Heart right ventricle (tissue), 16 donors: Measurements from ENCODE around the gene CD80. TPM values are rescaled to one million over a fixed set of nuclear protein-coding genes. Genes with fewer than 3 reads are reported as not detected.
A peak's percentile ranks its signal among the peaks of the same experiment; 100 is the strongest.
"Not testable (repeated sequence)": the region's sequence is repeated elsewhere in the genome, so short reads cannot be mapped to it uniquely, and the experiment has no call there.

Source experiments
- ATAC-seq, 8 donors: fragments of 200-7000 bp; cut with Tn5 transposase; one replicate each; pipeline ENCODE4 v1.9.1; 2020; ENCODE audit warnings: mild to moderate bottlenecking in 8 of 8, moderate library complexity in 8 of 8, moderate number of reproducible peaks in 1 of 8
- DNase-seq, 2 donors: peaks; one replicate each; pipeline ENCODE4 v3.0.0-alpha.2; 2020
- H3K27ac ChIP-seq, 10 donors: fragments of 200-600 bp; sonication (generic) in 2 of 10; one replicate each; pipeline versions ENCODE4 v1.5.0 to v1.8.0; 2020 to 2022; ENCODE audit warnings: mild to moderate bottlenecking in 3 of 10
- H3K27me3 ChIP-seq, 7 donors: fragments of 200-600 bp; one replicate each; pipeline ENCODE4 v1.8.0; 2021 to 2022; ENCODE audit warnings: mild to moderate bottlenecking in 2 of 7
- H3K36me3 ChIP-seq, 9 donors: fragments of 200-600 bp; sonication (generic) in 1 of 9; one replicate each; pipeline versions ENCODE4 v1.5.0 to v1.8.0; 2020 to 2022; ENCODE audit warnings: mild to moderate bottlenecking in 2 of 9
- H3K4me1 ChIP-seq, 9 donors: fragments of 200-600 bp; sonication (generic) in 1 of 9; one replicate each; pipeline versions ENCODE4 v1.5.0 to v1.8.0; 2020 to 2022; ENCODE audit warnings: mild to moderate bottlenecking in 4 of 9
- H3K4me3 ChIP-seq, 10 donors: fragments of 200-600 bp; sonication (generic) in 2 of 10; one replicate each; pipeline versions ENCODE4 v1.5.0 to v1.8.0; 2020 to 2022; ENCODE audit warnings: mild to moderate bottlenecking in 7 of 10, moderate library complexity in 2 of 10
- H3K9me3 ChIP-seq, 11 donors: fragments of 200-600 bp in 10 of 11; sonication (generic) in 2 of 11; one replicate each; pipeline versions ENCODE4 v1.5.0 to v1.8.0; 2013 to 2022; ENCODE audit warnings: mild to moderate bottlenecking in 2 of 11, control low read depth in 1 of 11, moderate library complexity in 1 of 11
- WGBS, 2 donors: extraction: QIAGEN DNeasy Blood & Tissue Kit; methylation state at CpG; one replicate each; pipeline ENCODE4 v1.1.7; 2013; ENCODE audit warnings: inconsistent platforms in 1 of 2; 5-methylcytosine and 5-hydroxymethylcytosine counted together
- intact Hi-C, 10 donors: fragments of 100-400 bp; cut with DNase I; formaldehyde crosslinking; loops; one replicate each; pipeline versions ENCODE4 v1.11.1 to v1.14.2; 2022
- polyA plus RNA-seq, 2 donors: library from polyadenylated mRNA; stranded (reverse); fragments of 200-250 nt; gene quantifications; one replicate each; pipeline ENCODE4 v1.2.3, GENCODE V29; 2013
- total RNA-seq, 10 donors: library from RNA; stranded (reverse); fragmentation: NEBNext Ultra II Directional in 3 of 10; extraction: Animal tissue kit (Norgen Biotek cat#: 25700) in 3 of 10; gene quantifications; one replicate each; pipeline versions ENCODE4 v1.2.1 to v1.2.4, GENCODE V29; 2021 to 2023
- TF ChIP-seq, protein P1 (sequence below), 9 donors: fragments of 200-600 bp; sonication (generic) in 2 of 9; IDR thresholded peaks; one replicate each; pipeline versions ENCODE4 v1.5.0 to v1.8.0; 2021 to 2022; ENCODE audit warnings: antibody characterized with exemption in 9 of 9, mild to moderate bottlenecking in 5 of 9, moderate library complexity in 1 of 9
- donor health status: Arrhythmogenic right ventricular cardiomyopathy.
- donor health status: ischemic (EF 13 %, LVEDD 7.1; RV severe dilation, severe dysfunction).
- donor health status: healthy with polysubstance abuse.
- donor health status: DM: no; HTN: yes; CAD: no.
- donor health status: DM: no; HTN: no; CAD: no.
- donor health status: ischemic (EF 25% LVEDD 6.9; RV normal size, moderate dysfunction).
- donor health status: ischemic (EF 25% LVEDD 5.7; RV mildly dilated, moderate dysfunction).
- donor health status: healthy.
- donor health status: DM: yes; HTN: yes; CAD: no.
- donor health status: Ischemic cardiomyopathy.
- donor health status: ischemic (EF 35%, LVEDD 5.7; RV mildly dilated, moderate dysfunction).
- donor health status: nonischemic (EF 11% LVEDD 7.7; RV severe dilation, severe dysfunction).
- donor health status: DM: yes; HTN: yes; CAD: no.
- donor health status: PGD.
- donor health status: ischemic (EF 29% LVEDD 5.4; RV normal size, mild dysfunction).
- donor health status: nonischemic (EF 23%, LVEDD 6.1; RV moderate dilation, normal function).

CD80 gene
- total and polyA plus RNA-seq, 12 donors: 0.01 to 1.6 (median 0.33) TPM; not detected in 6

DNA sequence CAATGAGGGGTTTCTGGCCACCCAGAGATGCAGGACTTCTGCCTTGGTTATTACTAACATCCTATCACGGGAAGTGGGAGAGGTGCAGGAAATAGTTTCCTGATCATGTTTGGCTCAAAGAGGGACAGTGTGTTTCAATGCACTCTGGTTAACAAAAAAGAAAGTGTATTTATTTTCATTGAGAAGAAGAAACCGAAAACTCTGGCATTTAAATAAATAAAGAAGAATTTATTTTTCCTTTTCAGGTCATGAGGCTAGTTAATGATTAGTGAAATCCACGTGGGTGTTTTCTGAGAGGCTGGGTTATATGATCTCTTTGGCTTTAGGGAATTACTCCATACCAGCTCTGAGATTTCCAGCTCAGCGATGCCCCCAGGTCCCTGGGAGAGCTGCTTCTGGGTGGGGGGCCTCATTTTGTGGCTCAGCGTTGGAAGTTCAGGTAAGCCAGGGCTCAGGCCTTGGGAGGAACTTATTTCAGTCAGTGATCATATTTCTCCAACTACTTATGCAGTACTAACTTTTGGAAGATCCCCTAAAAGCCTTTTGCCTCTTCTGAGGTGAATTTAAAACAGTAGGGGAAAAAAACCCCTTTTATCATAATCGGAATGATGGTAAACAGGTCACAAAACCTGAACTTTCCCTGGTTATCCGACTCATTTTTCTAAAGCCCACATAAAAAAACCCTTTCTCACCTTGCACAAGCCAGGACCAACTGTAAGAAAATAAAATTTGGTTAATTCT lies 38.3 kb upstream of the CD80 start, which contains the start of gene PLA1A:
Gene PLA1A (plus strand): TSS at position 338 of the 741 bp plus-strand sequence. CDS start 29 bp downstream, at position 367.
- Histone ChIP-seq H3K9me3 (no peaks in the 10 kb centered on the region), H3K4me1 (peaks cover 6 to 72% (median 55%) of the 10 kb centered on the region in 9 donors), H3K4me3 (no peak within 1 kb of the TSS), H3K27me3 (no peaks in the 10 kb centered on the region), H3K36me3 (no peaks in the 10 kb centered on the region), H3K27ac (peak within 1 kb of the TSS; percentile 50 to 90 (median 78))
- DNase-seq (peak in 1 of 2 donors; percentile 38), ATAC-seq (peak in 6 of 8 donors; percentile 41 to 82 (median 58))
- 60 to 62% methylated on average over 7 of the region's 7 CpGs for WGBS, 2 donors
- intact Hi-C loops: loop anchor here in 8 of 10 donors (2.0 to 10.0 kb wide), 7 partner anchors 17 to 85 kb away; partner anchors contain the start of gene COX17 (in 2 of the 8)
- TF ChIP-seq, protein P1, sequence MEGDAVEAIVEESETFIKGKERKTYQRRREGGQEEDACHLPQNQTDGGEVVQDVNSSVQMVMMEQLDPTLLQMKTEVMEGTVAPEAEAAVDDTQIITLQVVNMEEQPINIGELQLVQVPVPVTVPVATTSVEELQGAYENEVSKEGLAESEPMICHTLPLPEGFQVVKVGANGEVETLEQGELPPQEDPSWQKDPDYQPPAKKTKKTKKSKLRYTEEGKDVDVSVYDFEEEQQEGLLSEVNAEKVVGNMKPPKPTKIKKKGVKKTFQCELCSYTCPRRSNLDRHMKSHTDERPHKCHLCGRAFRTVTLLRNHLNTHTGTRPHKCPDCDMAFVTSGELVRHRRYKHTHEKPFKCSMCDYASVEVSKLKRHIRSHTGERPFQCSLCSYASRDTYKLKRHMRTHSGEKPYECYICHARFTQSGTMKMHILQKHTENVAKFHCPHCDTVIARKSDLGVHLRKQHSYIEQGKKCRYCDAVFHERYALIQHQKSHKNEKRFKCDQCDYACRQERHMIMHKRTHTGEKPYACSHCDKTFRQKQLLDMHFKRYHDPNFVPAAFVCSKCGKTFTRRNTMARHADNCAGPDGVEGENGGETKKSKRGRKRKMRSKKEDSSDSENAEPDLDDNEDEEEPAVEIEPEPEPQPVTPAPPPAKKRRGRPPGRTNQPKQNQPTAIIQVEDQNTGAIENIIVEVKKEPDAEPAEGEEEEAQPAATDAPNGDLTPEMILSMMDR (IDR thresholded peaks at IDR 0.05): no peak

DNA sequence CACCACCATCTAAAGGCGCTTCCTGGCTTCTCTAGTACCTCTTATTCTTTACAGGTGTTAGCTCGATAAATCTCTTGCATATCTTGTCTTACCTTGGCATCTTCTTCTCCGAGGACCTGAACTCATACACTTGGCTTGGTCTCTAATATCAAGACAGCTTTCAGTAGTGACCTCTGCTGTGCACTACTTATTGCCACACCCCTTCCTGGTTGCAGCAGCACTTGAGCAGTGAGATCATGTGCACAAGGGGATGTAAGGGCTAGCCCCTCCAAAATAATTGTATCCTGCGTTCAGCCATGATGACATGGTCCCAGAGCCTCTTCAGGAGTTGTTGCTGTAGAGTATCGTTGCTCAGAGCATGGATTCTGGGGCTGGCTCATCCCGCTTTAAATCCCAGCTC lies 37.0 kb upstream of the CD80 start:
- Histone ChIP-seq H3K27ac (peak overlapping the region in 9 of 10 donors; percentile 65 to 90 (median 80)), H3K36me3 (no peaks in the 10 kb centered on the region), H3K4me3 (peak overlapping the region in 1 of 10 donors; percentile 37), H3K4me1 (peaks cover 6 to 64% (median 52%) of the 10 kb centered on the region in 9 donors), H3K9me3 (no peaks in the 10 kb centered on the region), H3K27me3 (no peaks in the 10 kb centered on the region)
- WGBS, 2 donors: 85 to 89% methylated on average over 6 of the region's 6 CpGs
- no peak for DNase-seq
- intact Hi-C loops: loop anchor here in 8 of 10 donors (2.0 to 10.0 kb wide), 7 partner anchors 16 to 86 kb away; partner anchors contain the start of gene COX17 (in 2 of the 8)
- ATAC-seq: peak in 5 of 8 donors; percentile 18 to 39 (median 23)
- TF ChIP-seq, protein P1 (IDR thresholded peaks at IDR 0.05): no peak

DNA sequence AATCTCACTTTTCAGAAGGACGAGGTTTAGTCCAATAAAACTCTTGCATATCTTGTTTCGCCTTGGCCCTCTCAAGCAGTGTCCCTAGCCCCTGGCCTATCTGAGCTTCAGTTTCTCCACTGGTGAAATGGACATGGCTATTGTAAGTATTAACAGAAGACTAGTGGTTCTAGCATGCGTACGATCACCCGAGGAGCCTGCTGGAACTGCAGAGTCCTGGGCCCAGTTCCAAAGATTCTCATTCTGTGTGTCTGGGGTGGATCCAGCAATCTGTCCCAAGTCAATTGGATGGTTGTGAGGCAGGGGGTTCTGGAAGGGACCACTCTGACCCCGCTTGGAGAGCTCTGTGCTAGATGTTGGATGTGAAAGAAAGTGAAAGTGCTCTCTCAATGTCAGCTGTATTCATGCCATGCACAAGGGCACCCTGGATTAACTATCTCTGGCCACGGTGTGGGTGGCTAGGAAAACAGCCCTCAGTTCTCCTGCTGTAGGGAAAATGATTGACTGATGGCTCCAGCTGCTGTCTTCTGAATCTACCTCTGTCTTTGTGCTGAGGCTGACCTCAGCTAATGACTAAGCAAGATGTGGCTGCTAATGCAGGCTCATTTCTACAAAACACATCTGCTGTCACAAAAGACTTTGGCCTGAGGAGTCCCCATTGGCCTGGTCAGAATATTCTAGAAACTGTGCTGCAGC lies 36.4 kb upstream of the CD80 start:
- H3K9me3 ChIP-seq: peaks cover 0 to 2% (median 0%) of the 10 kb centered on the region in 11 donors
- ATAC-seq: peak; percentile 30 to 60 (median 48)
- intact Hi-C loops: loop anchor here in 8 of 10 donors (2.0 to 10.0 kb wide), 7 partner anchors 15 to 87 kb away; partner anchors contain the start of gene COX17 (in 2 of the 8)
- TF ChIP-seq, protein P1 (IDR thresholded peaks at IDR 0.05): no peak
- WGBS, 2 donors: 47 to 54% methylated on average over 7 of the region's 7 CpGs
- H3K27ac ChIP-seq: peak overlapping the region in 9 of 10 donors; percentile 54 to 90 (median 75)
- H3K4me1 ChIP-seq: peaks cover 6 to 57% (median 47%) of the 10 kb centered on the region in 9 donors
- H3K4me3 ChIP-seq: peak overlapping the region in 9 of 10 donors; percentile 6 to 39 (median 29)
- no peaks in the 10 kb centered on the region for H3K27me3 ChIP-seq
- H3K36me3 ChIP-seq: no peaks in the 10 kb centered on the region
- DNase-seq: no peak

DNA sequence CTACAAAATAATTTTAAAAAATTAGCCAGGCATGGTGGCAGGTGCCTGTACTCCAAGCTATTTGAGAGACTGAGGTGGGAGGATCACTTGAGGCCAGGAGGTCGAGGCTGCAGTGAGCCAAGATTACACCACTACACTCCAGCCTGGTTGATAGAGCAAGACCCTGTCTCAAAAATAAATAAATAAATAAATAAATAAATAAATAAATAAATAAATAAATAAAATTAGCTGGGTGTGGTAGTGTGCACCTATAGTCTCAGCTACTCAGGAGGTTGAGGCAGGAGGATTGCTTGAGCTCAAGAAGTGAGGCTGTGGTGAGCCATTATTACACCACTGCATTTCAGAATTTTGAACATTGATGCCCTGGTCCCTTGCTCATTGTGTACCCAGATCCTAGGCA lies 35.5 kb upstream of the CD80 start:
- peaks cover 6 to 49% (median 42%) of the 10 kb centered on the region in 9 donors for H3K4me1 ChIP-seq
- intact Hi-C loops: loop anchor here in 8 of 10 donors (5.0 to 10.0 kb wide), 6 partner anchors 37 to 87 kb away; partner anchors contain the start of gene COX17 (in 2 of the 8)
- H3K4me3 ChIP-seq, ATAC-seq, H3K27me3 ChIP-seq, DNase-seq, H3K9me3 ChIP-seq, H3K36me3 ChIP-seq: not testable (repeated sequence)
- H3K27ac ChIP-seq: peak overlapping the region in 2 of 10 donors; percentile 74 to 82
- WGBS, 2 donors: 91 to 92% methylated on average over 1 of the region's 1 CpG
